H9 (cell line): ENCODE data around the gene TSFM. TPM values are rescaled to one million over a fixed set of nuclear protein-coding genes. Genes with fewer than 3 reads are reported as not detected.

Experiments used
- DNase-seq: peaks from one replicate; pipeline ENCODE4 v3.0.0-alpha.2; 2017
- H2AFZ ChIP-seq: one replicate; pipeline ENCODE4 v1.6.1; 2013; ENCODE audit warnings: mild to moderate bottlenecking, low read length, control low read depth, moderate library complexity
- H2AK5ac ChIP-seq: 2 replicates; pipeline ENCODE4 v1.6.1; 2013; ENCODE audit warnings: low read length, control low read depth, mixed read lengths; ENCODE audit not compliant: insufficient read length
- H2BK120ac ChIP-seq: one replicate; pipeline ENCODE4 v1.6.1; 2013; ENCODE audit warnings: low read depth, mild to moderate bottlenecking, low read length, control low read depth, inconsistent platforms; ENCODE audit not compliant: poor library complexity, severe bottlenecking
- H2BK12ac ChIP-seq: 2 replicates; pipeline ENCODE4 v1.6.1; 2013; ENCODE audit warnings: low read length, control low read depth, mixed read lengths, low read depth; ENCODE audit not compliant: insufficient read length
- H2BK15ac ChIP-seq: 2 replicates; pipeline ENCODE4 v1.6.1; 2013; ENCODE audit warnings: low read depth, low read length, control low read depth
- H2BK20ac ChIP-seq: one replicate; pipeline ENCODE4 v1.6.1; 2013; ENCODE audit warnings: low read depth, mild to moderate bottlenecking, low read length, control low read depth, inconsistent platforms; ENCODE audit not compliant: poor library complexity, severe bottlenecking
- H2BK5ac ChIP-seq: 2 replicates; pipeline ENCODE4 v1.6.1; 2013; ENCODE audit warnings: low read length, control low read depth, mixed read lengths; ENCODE audit not compliant: insufficient read length
- H3K14ac ChIP-seq: 2 replicates; pipeline ENCODE4 v1.6.1; 2013; ENCODE audit warnings: low read length, control low read depth; ENCODE audit not compliant: insufficient read depth
- H3K18ac ChIP-seq: 2 replicates; pipeline ENCODE4 v1.6.1; 2013; ENCODE audit warnings: low read depth, mild to moderate bottlenecking, mixed read lengths, low read length, control low read depth; ENCODE audit not compliant: insufficient read length
- H3K23ac ChIP-seq: 2 replicates; pipeline ENCODE4 v1.6.1; 2013; ENCODE audit warnings: low read length, control low read depth, mixed read lengths, low read depth; ENCODE audit not compliant: insufficient read length
- H3K23me2 ChIP-seq: 2 replicates; pipeline ENCODE4 v1.6.1; 2013; ENCODE audit warnings: low read depth, mild to moderate bottlenecking, mixed read lengths, low read length, control low read depth; ENCODE audit not compliant: insufficient read length, poor library complexity, severe bottlenecking
- H3K27ac ChIP-seq: 2 replicates; pipeline ENCODE4 v1.5.1; 2013; ENCODE audit warnings: low read length, control low read depth, mixed read lengths, low read depth; ENCODE audit not compliant: insufficient read length
- H3K27me3 ChIP-seq: 2 replicates; pipeline ENCODE4 v1.6.1; 2013; ENCODE audit warnings: low read length, control low read depth, inconsistent platforms; ENCODE audit not compliant: insufficient read depth
- H3K4ac ChIP-seq: 2 replicates; pipeline ENCODE4 v1.6.1; 2013; ENCODE audit warnings: low read depth, mild to moderate bottlenecking, control low read depth, inconsistent platforms, low read length, moderate library complexity
- H3K4me1 ChIP-seq: 2 replicates; pipeline ENCODE4 v1.6.1; 2013; ENCODE audit warnings: low read length, control low read depth, inconsistent platforms; ENCODE audit not compliant: insufficient read depth
- H3K4me2 ChIP-seq: 2 replicates; pipeline ENCODE4 v1.6.1; 2013; ENCODE audit warnings: low read length, control low read depth, mixed read lengths; ENCODE audit not compliant: insufficient read length, insufficient read depth
- H3K56ac ChIP-seq: 2 replicates; pipeline ENCODE4 v1.6.1; 2013; ENCODE audit warnings: low read depth, mild to moderate bottlenecking, mixed read lengths, low read length, control low read depth; ENCODE audit not compliant: insufficient read length
- H3K79me1 ChIP-seq: 2 replicates; pipeline ENCODE4 v1.6.1; 2013; ENCODE audit warnings: low read depth, mild to moderate bottlenecking, moderate library complexity, low read length, control low read depth, inconsistent platforms; ENCODE audit not compliant: insufficient read depth, poor library complexity, severe bottlenecking
- H3K79me2 ChIP-seq: 2 replicates; pipeline ENCODE4 v1.6.1; 2013; ENCODE audit warnings: low read length, control low read depth, inconsistent platforms; ENCODE audit not compliant: insufficient read depth
- H3K9ac ChIP-seq: 2 replicates; pipeline ENCODE4 v1.6.1; 2013; ENCODE audit warnings: low read length, control low read depth, mixed read lengths; ENCODE audit not compliant: insufficient read length; ENCODE audit errors: extremely low read depth
- H3K9me3 ChIP-seq: one replicate; pipeline ENCODE4 v1.6.1; 2013; ENCODE audit warnings: low read depth, low read length, inconsistent platforms; ENCODE audit not compliant: control insufficient read depth
- H3T11ph ChIP-seq: one replicate; pipeline ENCODE4 v1.6.1; 2013; ENCODE audit warnings: mild to moderate bottlenecking, low read length, control low read depth, inconsistent platforms
- H4K20me1 ChIP-seq: one replicate; pipeline ENCODE4 v1.6.1; 2013; ENCODE audit not compliant: control insufficient read depth, insufficient read length, insufficient read depth
- H4K5ac ChIP-seq: 2 replicates; pipeline ENCODE4 v1.6.1; 2013; ENCODE audit warnings: low read depth, mild to moderate bottlenecking, mixed read lengths, low read length, control low read depth; ENCODE audit not compliant: insufficient read length
- H4K8ac ChIP-seq: replicated peaks from 2 replicates; pipeline ENCODE4 v1.6.1; 2013; ENCODE audit warnings: low read length, control low read depth, mixed read lengths, low read depth; ENCODE audit not compliant: insufficient read length
- H4K91ac ChIP-seq: 2 replicates; pipeline ENCODE4 v1.6.1; 2013; ENCODE audit warnings: low read depth, mild to moderate bottlenecking, moderate library complexity, mixed read lengths, low read length, control low read depth; ENCODE audit not compliant: insufficient read length
- H3K27ac Mint-ChIP-seq, 3 experiments: 2 replicates in 2 of 3; 3 replicates in 1 of 3; pipeline ENCODE4 v1.8.0; 2020 to 2021; ENCODE audit warnings: mixed read lengths in 3 of 3, mild to moderate bottlenecking in 1 of 3, moderate library complexity in 1 of 3
- H3K27me3 Mint-ChIP-seq: 2 replicates; pipeline ENCODE4 v1.8.0; 2021; ENCODE audit warnings: low read depth, mild to moderate bottlenecking, moderate library complexity, mixed read lengths
- H3K36me3 Mint-ChIP-seq, 3 experiments: 2 replicates in 2 of 3; 3 replicates in 1 of 3; pipeline ENCODE4 v1.8.0; 2020 to 2021; ENCODE audit warnings: low read depth in 3 of 3, mixed read lengths in 3 of 3; ENCODE audit not compliant: insufficient read depth in 1 of 3
- H3K4me1 Mint-ChIP-seq, 2 experiments: 2 replicates each; pipeline ENCODE4 v1.8.0; 2020; ENCODE audit warnings: mixed read lengths in 2 of 2
- H3K4me3 Mint-ChIP-seq, 2 experiments: 2 replicates in 1 of 2; 3 replicates in 1 of 2; pipeline ENCODE4 v1.8.0; 2020 to 2021; ENCODE audit warnings: mild to moderate bottlenecking in 2 of 2, mixed read lengths in 2 of 2, moderate library complexity in 1 of 2
- H3K9me3 Mint-ChIP-seq, 2 experiments: 2 replicates in 1 of 2; 3 replicates in 1 of 2; pipeline ENCODE4 v1.8.0; 2020; ENCODE audit warnings: mild to moderate bottlenecking in 2 of 2, mixed read lengths in 2 of 2, moderate library complexity in 1 of 2
- CTCF ChIP-seq: fragments of 200-600 bp; sonication (generic); conservative IDR thresholded peaks from 3 replicates; pipeline ENCODE4 v1.8.0; 2021; ENCODE audit warnings: antibody characterized with exemption, mild to moderate bottlenecking
- WGBS: extraction: QIAGEN DNeasy Blood & Tissue Kit; methylation state at CpG from one replicate; pipeline ENCODE4 v1.1.7; 2013; ENCODE audit warnings: missing lambda C conversion rate, low lambda C conversion rate, mixed read lengths; ENCODE audit not compliant: insufficient read length; ENCODE audit errors: extremely low coverage; 5-methylcytosine and 5-hydroxymethylcytosine counted together
- total RNA-seq: library from RNA; stranded (reverse); gene quantifications from 2 replicates; pipeline ENCODE4 v1.2.1, GENCODE V29; 2021

The TSFM gene
- total RNA-seq, 1 experiment from 2014 or later = 50.2 TPM

DNA sequence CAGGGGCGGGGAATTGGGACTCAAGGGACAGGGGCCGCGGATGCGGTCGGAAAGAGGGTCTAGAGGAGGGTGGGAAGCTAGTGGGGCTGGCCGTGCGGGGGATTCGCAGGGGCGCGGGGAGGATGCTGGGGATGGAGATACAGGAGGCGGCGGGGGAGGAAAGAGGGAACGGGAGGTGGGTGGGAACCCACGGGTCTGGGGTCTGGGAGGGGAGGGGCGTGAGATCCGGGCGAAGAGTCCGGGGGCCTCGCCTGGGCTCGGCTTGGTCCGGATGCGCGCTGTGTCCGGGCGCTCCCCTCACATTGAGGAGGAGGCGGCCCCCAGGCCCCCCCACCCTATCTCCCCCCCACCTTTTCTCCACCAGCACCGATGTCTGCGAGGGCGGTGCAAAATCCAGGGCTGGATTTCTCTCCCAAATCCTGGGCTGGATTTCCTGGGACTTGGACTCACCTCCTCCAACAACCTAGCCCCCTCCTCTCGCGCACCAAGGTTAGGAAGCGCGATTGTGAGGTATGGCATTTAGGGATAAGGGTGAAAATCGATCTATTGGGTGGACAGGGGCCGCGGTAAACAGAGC lies 43.8 kb upstream of the TSFM start, which contains the start of gene AGAP2:
TSS of gene AGAP2 (minus strand) at position 82 of the 577 bp plus-strand sequence. CDS start 496 bp downstream, outside the sequence.
- Histone ChIP-seq H4K20me1 (peaks cover 2% of the 10 kb centered on the region), H4K8ac (no peak within 1 kb of the TSS), H2BK12ac (no peak within 1 kb of the TSS), H3K27me3 (peaks cover 57% of the 10 kb centered on the region), H2BK20ac (no peak within 1 kb of the TSS), H2AFZ (no peak within 1 kb of the TSS), H3K23me2 (peaks cover 16% of the 10 kb centered on the region), H4K5ac (no peak within 1 kb of the TSS), H3K27ac (no peak within 1 kb of the TSS), H3K9ac (no peak within 1 kb of the TSS), H2BK5ac (no peak within 1 kb of the TSS), H3K79me1 (no peaks in the 10 kb centered on the region), H3K4me2 (peak within 1 kb of the TSS; percentile 49), H2BK120ac (no peak within 1 kb of the TSS), H3K23ac (no peak within 1 kb of the TSS), H2AK5ac (no peak within 1 kb of the TSS), H3K14ac (no peak within 1 kb of the TSS), H2BK15ac (no peak within 1 kb of the TSS), H3K4ac (no peak within 1 kb of the TSS), H3K4me1 (peaks cover 2% of the 10 kb centered on the region; the same call in 1 of the 2 replicates), H4K91ac (no peak within 1 kb of the TSS), H3K18ac (no peak within 1 kb of the TSS), H3T11ph (no peak within 1 kb of the TSS), H3K79me2 (no peaks in the 10 kb centered on the region), H3K9me3 (no peaks in the 10 kb centered on the region), H3K56ac (no peak within 1 kb of the TSS)
- H3K36me3 Mint-ChIP-seq = no peaks in the 10 kb centered on the region; a peak in 1 of 7 replicates
- no peak within 1 kb of the TSS for H3K27ac Mint-ChIP-seq
- no peaks in the 10 kb centered on the region; a peak in 1 of 5 replicates for H3K9me3 Mint-ChIP-seq
- DNase-seq = peak; percentile 79
- no peak for TF ChIP-seq CTCF
- H3K4me1 Mint-ChIP-seq = peaks cover 26 to 37% of the 10 kb centered on the region in 2 experiments
- WGBS = no CpG with 5 or more reads among the region's 36 CpGs
- H3K4me3 Mint-ChIP-seq = peak within 1 kb of the TSS; percentile 63 to 86
- peaks cover 86% of the 10 kb centered on the region for H3K27me3 Mint-ChIP-seq
